Muscle of back (tissue), 11 donors: ENCODE measurements around the gene RIMBP2. TPM values are rescaled to one million over a fixed set of nuclear protein-coding genes. Genes with fewer than 3 reads are reported as not detected.

ENCODE experiments used
- DNase-seq, 3 donors: peaks; one replicate each; pipeline versions ENCODE4 v3.0.0 to v3.0.0-alpha.2; 2013
- polyA plus RNA-seq, 10 donors: library from polyadenylated mRNA; unstranded; fragments of 120-200 nt; gene quantifications; one replicate each; pipeline ENCODE4 v1.2.1, GENCODE V29; 2013; ENCODE audit not compliant: insufficient read length in 10 of 10

The RIMBP2 gene
- polyA plus RNA-seq, 10 donors: 0.62 to 2.1 (median 1.2) TPM

DNA sequence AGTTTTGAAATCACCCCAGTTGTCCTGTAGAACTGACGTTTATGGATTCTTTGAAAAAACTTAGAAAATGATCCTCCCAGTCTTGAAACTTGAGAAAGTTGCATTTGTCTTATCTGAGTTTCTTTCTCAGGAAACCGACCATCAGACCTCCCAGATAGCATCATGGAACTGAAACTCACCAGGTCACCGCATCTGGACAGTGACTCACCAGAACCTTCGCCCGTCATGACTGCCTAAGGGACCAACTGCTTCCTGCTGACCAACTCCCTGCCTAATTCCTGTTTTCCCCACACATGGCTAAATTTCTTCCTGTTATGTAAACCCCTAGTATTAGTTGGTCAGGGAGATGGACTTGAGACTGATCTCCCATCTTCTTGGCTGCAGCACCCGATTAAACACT lies 175.7 kb downstream of the RIMBP2 start:
- DNase-seq: no peak

DNA sequence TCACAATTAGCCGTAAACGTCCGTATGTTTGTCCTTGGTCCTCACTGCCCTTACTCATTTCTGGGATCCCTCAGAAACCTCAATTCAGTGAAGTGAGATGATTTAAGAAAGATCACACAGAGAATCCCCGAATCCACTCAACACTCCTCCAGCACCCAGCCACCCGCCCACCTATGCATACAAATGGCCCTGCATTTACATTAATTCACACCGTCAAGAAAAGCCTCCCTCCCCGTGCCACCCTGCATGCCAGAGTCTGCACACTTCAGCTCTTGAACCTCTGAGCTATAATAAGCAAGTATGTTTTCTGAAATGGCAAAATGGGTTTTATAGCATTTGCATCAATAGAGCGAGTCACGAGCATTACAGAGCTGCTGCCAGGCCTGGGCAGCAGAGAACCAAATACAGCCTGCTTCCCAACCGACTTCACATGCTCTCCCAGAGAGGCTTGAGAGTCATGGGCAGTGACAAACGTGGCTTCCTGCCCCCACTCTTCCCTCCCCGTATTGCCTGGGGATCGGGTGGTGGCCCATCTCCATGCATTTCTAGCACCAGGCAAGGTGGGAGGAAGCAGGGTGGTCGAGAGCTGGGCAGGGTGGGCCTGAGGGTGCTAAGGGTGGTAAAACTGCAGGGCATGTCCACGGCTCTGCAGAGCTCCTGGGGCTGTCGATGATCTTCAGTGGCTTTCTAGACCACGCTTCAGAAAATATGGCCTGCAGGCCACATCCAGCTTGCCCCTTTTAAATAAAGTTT lies 177.6 kb downstream of the RIMBP2 start:
- DNase-seq: no peak

DNA sequence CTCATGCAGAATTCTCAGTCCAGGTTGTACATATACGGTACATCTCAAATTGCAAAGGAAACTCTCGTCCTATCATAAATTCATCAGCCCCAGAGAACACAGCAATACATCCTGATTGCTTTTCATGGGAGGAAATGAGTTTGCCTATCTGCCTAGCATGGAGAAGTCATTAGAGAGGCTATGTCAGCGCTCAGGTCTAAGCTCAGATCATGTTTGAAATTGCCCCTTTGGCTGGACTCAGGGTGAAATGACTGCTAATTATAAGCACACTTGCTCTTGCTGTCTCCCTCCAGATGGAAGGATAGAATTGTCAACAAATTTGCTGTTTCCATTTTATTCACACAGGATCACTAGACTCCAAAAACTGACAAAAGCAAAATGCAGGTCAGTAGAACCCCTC lies 178.4 kb downstream of the RIMBP2 start:
- DNase-seq: no peak

DNA sequence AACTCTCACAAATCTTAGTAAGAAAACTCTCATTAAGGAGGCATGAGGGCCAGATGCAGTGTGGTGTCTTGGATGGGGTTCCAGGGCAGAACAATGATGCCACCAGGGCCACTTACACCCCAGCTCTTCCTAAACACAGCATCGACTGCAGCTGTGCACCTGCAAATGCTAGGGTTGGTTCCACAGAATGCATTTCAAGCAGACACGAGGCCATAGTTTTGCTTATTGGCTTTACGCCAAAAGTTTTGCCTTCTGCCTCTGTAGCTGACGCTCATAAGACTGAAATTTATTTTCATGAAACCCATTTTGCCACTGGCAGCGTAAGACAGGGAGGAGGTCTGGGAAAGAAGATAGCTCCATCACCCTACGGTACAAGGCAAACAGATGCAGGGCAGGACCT lies 179.0 kb downstream of the RIMBP2 start:
- DNase-seq: no peak

DNA sequence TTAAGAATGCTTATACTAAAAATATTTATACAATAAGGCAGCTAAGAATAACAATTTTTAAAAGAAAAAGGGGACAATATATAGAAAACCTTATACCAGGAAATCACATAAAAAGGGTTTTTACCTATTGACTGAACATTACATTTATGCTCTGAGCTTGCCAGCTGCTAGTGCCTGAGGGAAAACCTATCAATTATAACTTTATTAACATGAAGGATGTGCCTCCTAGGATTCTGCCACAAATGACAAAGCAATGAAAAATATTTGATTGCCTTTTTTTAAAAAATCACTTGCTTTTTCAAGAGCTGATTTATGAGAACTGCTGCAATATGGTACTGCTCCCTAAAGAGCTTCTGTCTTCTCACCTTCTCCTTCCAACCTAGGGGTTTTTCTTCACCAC lies 185.7 kb downstream of the RIMBP2 start:
- DNase-seq: no peak

DNA sequence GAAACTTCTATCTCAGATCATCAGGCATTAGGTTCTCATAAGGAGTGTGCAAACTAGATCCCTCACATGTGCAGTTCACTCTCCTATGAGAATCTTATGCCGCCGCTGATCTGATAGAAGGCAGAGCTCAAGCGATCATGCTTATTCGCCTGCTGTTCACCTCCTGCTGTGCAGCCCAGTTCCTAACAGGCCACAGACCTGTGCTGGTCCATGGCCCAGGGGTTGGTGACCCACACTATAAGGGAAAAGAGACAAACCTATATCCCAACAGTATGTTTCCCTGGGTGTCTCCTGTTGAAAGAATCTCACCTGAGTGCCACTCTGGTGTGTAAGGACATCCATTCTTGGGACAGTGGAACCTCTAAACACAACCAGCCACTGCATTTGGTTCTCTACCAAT lies 186.3 kb downstream of the RIMBP2 start:
- no peak for DNase-seq

DNA sequence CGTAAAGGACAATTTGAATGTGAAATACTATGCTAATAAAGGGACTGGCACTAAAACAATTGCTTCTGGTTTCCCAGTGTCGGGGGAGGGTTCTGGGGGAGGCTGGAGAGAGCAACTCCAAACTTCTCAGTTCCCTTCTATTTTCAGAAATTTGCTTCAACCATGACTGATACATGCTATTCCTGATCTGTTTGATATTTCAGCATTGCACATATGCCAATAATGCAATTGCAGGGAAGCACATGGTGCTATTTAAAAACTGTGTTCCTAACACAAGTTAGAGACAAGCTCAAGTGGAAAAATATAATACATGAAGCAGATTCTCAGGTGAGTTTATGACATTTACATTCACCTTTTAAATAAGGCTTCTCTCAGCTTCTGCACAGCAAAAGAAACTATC lies 188.9 kb downstream of the RIMBP2 start:
- DNase-seq: no peak

DNA sequence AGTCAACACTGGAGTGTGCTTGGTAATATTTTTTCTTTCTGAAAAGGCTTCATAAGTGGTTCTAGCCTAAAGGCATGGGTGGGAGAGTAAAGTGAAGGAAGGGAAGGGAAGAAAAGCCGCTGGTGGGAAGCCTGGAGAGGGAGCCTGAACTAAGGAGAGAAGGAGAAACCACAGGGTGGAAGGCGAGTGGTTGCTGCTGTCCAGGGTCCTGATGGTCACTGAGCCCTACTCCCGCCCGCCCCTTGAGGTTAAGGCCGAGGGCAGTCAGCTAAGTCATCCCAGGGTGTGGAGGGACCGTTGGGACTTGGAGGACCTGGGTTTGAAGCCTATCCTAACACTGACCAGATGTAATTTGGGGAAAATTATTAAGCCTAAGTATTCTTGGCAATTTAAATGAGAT lies 189.3 kb downstream of the RIMBP2 start:
- peak; percentile 3 to 48 (median 28) for DNase-seq

DNA sequence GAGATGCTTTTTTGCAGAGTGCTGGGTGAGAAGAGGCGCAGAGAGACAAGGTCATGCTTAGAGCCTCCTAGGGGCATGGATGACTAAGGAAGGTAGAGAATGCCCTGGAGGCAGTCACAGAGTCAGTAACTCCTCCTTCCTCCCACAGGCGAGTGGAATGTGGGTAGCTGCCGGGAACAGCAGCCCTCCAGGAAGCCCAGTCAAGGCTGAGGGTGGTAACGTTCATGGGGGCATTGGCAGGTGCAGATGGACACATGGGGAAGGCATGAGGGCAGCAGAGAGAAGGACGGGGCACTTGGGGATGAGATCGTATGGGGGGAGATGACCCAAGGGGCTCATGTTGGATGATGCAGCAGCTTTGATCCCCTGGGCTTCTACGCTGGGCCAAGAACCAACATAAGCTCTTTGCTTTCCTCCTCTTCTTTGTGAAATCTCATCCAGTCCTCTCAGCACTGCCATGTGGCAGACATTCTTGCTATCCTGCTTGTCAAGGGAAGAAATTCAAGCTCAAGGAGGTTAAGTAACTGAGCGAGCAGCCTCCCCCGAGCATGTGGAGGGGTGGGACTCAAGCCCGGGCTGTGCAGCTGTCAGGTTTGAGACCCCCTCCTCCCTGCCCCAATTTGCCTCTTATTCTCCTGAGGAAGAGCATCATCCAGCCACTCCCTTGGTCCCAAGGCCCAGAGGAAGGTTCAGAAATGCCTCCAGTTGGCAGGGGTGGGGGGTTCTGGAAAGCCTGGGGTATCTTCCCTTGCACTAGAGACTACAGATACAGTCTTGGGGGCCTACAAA lies 190.5 kb downstream of the RIMBP2 start:
- no peak for DNase-seq

DNA sequence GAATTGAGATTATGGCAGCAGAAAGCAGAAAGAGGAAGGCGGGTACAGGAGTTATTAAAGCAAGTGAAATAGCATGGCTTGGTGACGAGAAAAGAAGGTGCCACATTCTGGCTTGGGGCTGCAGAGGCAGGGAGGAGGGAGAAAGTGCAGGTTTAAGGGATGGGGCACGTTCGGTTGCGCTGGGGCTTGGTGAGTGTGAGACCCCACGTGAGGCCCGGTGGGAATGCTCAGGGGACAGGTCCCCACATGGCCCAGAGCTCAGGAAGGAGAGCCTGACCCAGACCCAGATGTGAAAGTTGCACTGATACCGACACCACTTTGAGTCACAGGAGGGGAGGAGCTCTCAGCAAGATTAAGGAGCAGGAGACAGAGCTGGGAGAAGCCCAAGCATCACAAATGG lies 191.3 kb downstream of the RIMBP2 start:
- DNase-seq: no peak

DNA sequence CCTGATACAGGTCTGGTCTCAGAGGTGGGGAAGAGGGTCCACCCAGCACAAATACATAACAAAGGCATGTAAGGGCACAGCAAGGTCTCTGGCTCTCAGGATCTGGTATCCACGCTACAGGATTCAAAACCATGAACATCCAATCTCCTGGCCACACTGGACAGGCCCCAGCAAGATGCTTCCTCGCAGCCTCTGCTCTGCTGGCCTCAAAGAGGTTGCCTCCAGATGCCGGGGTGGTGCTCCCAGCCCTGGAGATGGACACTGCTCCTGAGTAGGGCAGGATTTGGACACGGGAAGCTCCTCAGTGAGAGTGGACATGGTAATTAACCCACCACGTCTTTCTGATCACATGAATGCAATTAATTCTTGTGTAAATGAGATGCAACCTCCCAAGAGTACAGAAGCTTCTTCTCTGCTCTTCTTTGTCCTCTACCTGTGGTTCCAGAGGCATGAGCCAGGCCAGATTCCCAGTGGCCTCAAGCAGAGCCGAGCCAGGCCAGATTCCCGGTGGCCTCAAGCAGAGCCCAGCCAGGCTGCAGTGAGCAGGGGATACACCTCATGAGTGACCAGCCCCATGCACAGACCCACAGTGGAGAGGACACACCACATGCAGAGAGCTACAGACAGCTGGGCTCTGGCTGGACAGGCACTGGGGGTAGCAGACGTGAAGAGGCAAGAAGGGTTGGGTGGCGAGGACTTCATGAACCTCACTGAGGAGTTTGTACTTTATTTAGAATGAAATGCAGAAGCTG lies 192.1 kb downstream of the RIMBP2 start:
- no peak for DNase-seq

DNA sequence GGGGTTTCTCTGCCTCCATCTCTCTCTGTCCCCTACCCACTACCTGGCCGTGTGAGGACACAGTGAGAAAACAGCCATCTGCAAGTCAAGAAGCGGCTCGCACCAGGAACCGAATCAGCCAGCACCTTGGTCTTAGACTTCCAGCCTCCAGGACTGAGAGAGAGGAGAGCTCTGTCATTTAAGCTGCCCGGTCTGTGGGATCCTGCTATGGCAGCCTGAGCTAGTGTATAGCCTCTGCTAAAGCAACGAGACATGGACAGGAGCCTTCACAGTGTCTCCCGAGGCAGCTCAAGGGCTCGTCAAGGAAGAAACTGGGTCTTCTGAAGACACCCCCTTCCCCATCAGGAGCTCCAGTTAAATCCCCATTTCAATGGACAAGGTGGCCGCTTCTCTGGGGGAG lies 192.9 kb downstream of the RIMBP2 start:
- no peak for DNase-seq

DNA sequence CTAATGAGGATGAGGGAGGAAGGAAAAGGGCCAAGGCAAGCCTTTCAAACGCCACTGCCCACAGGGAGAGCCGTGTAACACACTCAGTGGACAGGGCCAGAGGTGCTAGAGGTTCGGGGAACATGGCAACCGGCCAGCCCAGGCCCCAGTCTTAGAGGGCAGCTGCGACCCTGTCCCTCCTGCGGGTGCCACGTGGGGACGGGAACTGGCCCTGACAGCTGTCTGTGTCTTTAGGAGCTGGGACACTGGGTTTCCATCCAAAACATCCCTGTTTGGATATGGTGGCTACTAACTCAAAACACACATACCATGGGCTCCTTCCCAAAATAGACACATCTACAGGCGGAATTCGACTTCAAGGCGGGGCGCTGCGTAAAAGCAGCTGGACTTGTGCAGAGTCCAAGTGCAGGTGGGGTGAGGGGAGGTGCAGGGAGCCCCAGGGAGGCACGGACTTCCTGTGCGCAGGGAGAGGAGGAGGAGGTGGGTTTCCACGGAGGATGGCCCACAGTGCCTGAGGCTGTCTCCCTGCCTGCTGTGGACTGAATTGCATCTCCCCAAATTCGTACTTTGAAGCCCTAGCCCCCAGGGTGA lies 193.8 kb downstream of the RIMBP2 start:
- DNase-seq: no peak

DNA sequence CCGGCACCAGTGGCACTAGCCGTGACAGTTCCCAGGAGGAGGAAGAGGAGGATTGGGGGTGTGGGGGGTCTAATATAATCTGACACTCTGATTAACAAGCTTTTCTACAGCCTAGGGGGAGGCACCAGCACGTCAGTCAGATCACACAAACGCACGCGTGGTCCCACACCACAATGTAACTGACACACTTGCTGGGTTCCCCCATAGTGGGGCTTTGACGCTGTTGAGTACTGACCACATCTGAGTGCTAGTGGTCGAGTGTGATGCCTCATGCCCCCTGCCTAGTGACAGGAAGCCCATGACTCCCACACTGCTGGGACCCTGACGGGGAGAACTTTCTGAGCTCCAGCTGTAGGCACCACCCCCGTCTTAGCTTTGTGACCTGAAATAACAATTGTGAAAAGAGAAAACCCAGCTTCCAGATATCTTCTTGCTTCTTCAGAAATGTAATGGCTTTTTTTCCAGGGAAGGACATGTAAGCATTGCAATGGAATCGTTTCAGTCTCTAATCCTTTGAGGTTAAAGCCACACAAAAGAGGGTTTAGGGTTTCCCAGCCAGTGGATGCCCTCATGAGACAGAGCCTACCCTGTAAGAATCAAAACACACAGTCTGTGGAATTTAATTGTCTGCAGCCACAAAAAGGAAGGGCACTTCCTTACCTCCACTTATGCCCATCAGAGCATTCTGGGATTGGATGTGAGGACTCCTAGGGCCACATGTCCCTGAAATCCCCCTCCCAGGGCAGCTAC lies 194.5 kb downstream of the RIMBP2 start:
- DNase-seq: no peak

DNA sequence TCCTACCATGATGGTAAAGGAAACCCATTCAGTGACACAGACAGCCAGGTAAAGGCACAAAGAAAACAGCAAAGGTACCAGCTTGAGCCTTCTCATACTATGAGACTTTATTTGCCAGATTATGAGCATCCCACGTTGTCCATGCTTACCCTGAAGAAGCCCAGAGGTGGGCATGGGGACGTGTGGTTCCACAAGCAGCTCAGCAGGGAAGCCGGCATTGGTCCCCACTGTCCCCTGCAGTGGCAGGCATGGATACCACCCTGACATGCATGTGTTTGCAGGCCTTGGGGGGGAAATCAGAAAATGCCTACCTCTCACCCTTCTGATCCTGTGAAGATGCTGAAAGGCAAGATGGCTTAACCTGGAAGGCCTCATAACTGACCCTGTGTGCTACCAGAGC lies 195.3 kb downstream of the RIMBP2 start:
- DNase-seq: no peak

DNA sequence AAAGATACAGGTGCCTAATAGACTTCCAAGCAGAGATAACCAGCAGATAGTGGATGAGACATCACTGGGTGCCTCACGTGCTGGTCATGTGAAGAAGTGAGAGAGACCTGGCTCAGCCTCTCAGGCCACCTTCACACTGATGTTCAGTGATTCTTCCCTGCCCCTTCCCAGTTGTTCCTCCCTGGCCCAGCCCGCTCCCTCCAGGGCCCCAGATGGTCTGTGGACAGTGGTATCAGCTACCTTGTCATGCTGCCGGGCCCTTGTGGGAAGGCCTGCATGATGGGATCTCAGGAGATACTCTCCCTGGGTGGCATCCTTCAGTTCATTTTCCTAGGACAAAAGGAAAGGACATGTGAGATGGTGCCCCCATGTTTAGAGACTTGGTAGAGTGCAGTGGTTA lies 198.5 kb downstream of the RIMBP2 start:
- DNase-seq: no peak

DNA sequence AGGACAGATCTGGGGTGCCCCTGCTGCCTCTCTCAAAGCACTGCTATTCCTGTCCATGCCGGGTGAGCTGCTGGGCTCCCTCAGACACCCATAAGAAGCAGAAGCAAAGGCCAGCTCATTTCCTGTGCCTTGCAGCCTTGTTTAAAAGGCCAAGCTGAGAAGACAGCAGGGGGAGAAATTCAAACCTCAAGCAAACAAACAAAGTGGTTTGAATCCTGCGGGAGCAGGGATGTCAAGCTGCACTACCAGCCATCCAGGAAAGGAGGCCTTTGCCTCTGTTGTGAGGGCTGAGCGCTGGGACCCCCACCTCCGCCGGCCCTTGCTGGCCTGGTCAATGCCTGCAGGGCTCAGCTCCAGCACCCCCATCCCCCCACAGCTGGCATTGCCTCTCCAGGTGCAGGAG lies 201.9 kb downstream of the RIMBP2 start:
- DNase-seq: no peak

DNA sequence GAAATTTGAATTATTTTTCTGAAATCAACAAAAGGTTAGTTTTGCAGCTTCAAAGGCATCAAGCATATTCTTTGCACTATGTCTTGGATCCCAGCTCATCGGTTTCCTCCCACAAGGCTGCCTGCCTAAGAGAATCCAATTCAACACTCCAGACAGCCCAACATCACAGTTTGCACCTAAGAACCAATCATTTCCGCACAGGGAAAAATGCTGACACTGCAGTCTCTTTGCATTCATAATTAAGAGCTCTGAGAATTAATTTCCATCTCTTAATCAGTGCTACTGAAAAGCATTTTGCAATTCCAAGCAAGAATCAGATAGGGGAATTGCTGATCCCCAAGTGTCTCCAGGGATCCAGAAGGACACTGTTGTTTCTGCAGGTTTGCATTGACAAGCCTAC lies 202.5 kb downstream of the RIMBP2 start:
- no peak for DNase-seq

DNA sequence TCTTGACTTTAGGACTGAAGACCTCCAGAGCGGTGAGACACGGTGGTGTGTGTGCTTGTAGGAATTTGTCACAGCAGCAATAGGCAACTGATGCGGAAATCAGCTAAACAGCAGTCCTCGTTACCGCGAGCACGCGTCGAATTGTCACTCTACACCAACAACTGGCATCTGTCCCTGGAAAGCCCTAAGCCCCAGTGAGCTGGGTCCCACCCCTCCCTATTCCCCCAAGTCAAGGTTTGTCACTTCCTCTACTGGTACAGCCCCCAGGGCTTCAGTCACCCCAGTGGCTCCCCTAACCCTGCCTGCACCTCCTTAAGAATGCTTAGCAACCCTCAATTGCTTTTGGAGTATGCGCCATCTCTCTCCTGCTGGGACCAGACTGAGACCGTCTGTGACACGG lies 204.8 kb downstream of the RIMBP2 start:
- DNase-seq: no peak

DNA sequence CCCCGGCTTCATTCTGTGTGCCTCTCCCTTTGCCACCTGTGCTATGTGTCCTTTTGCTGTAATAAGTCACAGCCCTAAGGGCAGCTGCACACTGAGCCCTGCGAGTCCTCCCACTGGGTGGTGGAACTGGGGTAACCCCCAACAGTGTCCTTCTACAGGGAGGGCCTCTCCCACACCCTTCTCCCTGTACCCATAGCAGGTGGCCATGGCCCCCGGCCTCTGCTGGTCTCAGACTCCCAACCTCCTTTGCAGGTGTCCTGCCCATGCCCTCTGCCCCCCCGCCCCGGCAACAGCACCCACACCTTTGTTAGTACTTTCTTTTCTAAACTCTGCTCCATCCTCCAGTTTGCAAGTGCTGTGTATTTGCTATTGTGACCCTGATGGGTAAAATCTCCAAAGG lies 206.6 kb downstream of the RIMBP2 start:
- no peak for DNase-seq

DNA sequence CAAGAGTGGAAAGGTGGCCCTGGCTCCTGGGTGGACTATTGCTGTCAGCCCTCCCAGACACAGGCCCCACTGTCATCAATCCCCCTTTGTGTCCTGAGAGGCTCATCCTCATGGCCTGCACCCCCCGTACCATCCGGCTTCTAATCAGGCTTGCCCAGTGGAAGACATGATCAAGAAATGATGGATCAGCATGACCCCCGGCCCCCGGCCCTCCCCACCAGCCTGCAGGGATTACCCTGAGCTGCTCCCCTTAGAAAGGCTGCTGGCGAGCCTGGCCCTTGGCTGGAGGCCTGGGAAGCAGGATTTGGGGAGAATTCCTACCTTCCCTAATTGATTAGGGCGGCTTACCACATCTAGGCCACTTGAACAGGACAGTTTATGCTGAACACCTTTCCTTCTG lies 207.3 kb downstream of the RIMBP2 start:
- no peak for DNase-seq

DNA sequence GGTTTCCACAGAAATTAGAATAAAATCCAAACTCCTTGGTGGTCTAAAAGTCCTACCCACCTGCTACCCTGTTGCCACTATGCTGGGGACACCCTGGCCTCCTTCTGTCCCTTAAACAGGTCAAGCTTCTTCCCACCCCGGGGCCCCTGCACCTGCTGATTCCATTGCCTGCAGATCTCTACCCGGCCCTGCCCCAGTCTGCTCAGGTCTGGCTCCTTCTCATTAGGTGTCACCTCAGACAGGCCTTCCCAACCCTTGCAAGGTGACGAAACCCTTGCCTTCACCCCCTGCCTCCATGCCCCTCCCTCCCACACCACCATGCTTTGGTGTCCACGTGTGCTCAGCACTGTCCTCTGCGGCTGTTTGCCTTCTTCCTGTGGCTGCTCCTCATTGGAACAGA lies 207.8 kb downstream of the RIMBP2 start:
- DNase-seq: no peak
